HEK293 (cell line): ENCODE results near the gene MTCH1.

Source experiments
- CTCF ChIA-PET: fragments of 350-600 bp; formaldehyde crosslinking; extraction: SDS; loops from one replicate; lab custom pipeline; 2021; ENCODE audit warnings: antibody characterized with exemption; lab: Yijun Ruan, JAX
- POLR2A ChIA-PET: fragments of 300-600 bp; formaldehyde crosslinking; extraction: SDS; loops from one replicate; lab custom pipeline; 2020; ENCODE audit warnings: antibody characterized with exemption, inconsistent platforms; lab: Yijun Ruan, JAX
- H3K27ac ChIP-seq: fragments of 200-500 bp; sonication (Bioruptor generic); 2 replicates; pipeline ENCODE4 v1.5.1; 2014; ENCODE audit warnings: low read depth, low read length, control low read depth, inconsistent platforms; ENCODE audit errors: extremely low read depth
- H3K36me3 ChIP-seq, 2 experiments: fragments of 200-500 bp in 1 of 2; sonication (Bioruptor generic) in 1 of 2; 1 replicate in 1 of 2; 2 replicates in 1 of 2; pipeline ENCODE4 v1.5.1; 2014 to 2017; ENCODE audit warnings: inconsistent platforms in 2 of 2, low read length in 2 of 2; ENCODE audit not compliant: control insufficient read depth in 2 of 2, insufficient read depth in 1 of 2
- H3K4me1 ChIP-seq: fragments of 200-500 bp; sonication (Bioruptor generic); 2 replicates; pipeline ENCODE4 v1.5.1; 2014; ENCODE audit warnings: mild to moderate bottlenecking, low read length, inconsistent platforms; ENCODE audit not compliant: control insufficient read depth, insufficient read depth
- H3K4me3 ChIP-seq: 2 replicates; pipeline ENCODE4 v1.5.1; 2011; ENCODE audit warnings: low read depth, mild to moderate bottlenecking, control low read depth, low read length, moderate library complexity
- H3K9me3 ChIP-seq: fragments of 200-500 bp; sonication (Bioruptor generic); 2 replicates; pipeline ENCODE4 v1.5.1; 2014; ENCODE audit warnings: low read depth, low read length, inconsistent platforms; ENCODE audit not compliant: control insufficient read depth, insufficient read depth
- GLIS2 ChIP-seq: fragments of 450-650 bp; formaldehyde crosslinking; IDR thresholded peaks from 2 replicates; pipeline ENCODE4 v1.5.1; 2016; ENCODE audit warnings: missing biosample characterization, missing genetic modification characterization
- IKZF3 ChIP-seq: fragments of 450-650 bp; IDR thresholded peaks from 2 replicates; pipeline ENCODE4 v1.5.0; 2018; ENCODE audit warnings: missing biosample characterization, mild to moderate bottlenecking, missing genetic modification characterization, moderate library complexity
- KLF10 ChIP-seq: fragments of 450-650 bp; IDR thresholded peaks from 2 replicates; pipeline ENCODE4 v1.5.1; 2018; ENCODE audit warnings: missing biosample characterization, mild to moderate bottlenecking, missing genetic modification characterization
- KLF9 ChIP-seq: fragments of 450-650 bp; formaldehyde crosslinking; IDR thresholded peaks from 2 replicates; pipeline ENCODE4 v1.5.1; 2016; ENCODE audit warnings: missing biosample characterization, missing genetic modification characterization, low read depth
- MYNN ChIP-seq: fragments of 450-650 bp; formaldehyde crosslinking; IDR thresholded peaks from 2 replicates; pipeline ENCODE4 v1.5.1; 2016; ENCODE audit warnings: missing biosample characterization, missing genetic modification characterization, borderline replicate concordance
- OVOL3 ChIP-seq: fragments of 450-650 bp; formaldehyde crosslinking; IDR thresholded peaks from 2 replicates; pipeline ENCODE4 v1.5.1; 2016; ENCODE audit warnings: missing biosample characterization, missing genetic modification characterization
- REPIN1 ChIP-seq: fragments of 450-650 bp; formaldehyde crosslinking; IDR thresholded peaks from 2 replicates; pipeline ENCODE4 v1.5.1; 2017; ENCODE audit warnings: missing biosample characterization, missing genetic modification characterization, low read depth
- ZBTB20 ChIP-seq: fragments of 450-650 bp; formaldehyde crosslinking; IDR thresholded peaks from 2 replicates; pipeline ENCODE4 v1.5.1; 2016; ENCODE audit warnings: missing biosample characterization, missing genetic modification characterization
- ZBTB48 ChIP-seq: fragments of 450-650 bp; formaldehyde crosslinking; IDR thresholded peaks from 2 replicates; pipeline ENCODE4 v1.5.1; 2016; ENCODE audit warnings: missing biosample characterization, missing genetic modification characterization
- ZFP37 ChIP-seq: fragments of 450-650 bp; formaldehyde crosslinking; IDR thresholded peaks from 2 replicates; pipeline ENCODE4 v1.5.1; 2016; ENCODE audit warnings: missing biosample characterization, missing genetic modification characterization
- ZNF19 ChIP-seq: fragments of 450-650 bp; formaldehyde crosslinking; IDR thresholded peaks from 2 replicates; pipeline ENCODE4; 2016; ENCODE audit warnings: missing biosample characterization, missing genetic modification characterization, low read depth
- ZNF292 ChIP-seq: fragments of 450-650 bp; formaldehyde crosslinking; IDR thresholded peaks from 2 replicates; pipeline ENCODE4 v1.5.1; 2016; ENCODE audit warnings: low read depth, missing biosample characterization, missing genetic modification characterization, borderline replicate concordance
- ZNF341 ChIP-seq: fragments of 450-650 bp; formaldehyde crosslinking; IDR thresholded peaks from 2 replicates; pipeline ENCODE4; 2016; ENCODE audit warnings: low read depth, missing biosample characterization, missing genetic modification characterization
- ZNF391 ChIP-seq: fragments of 450-650 bp; formaldehyde crosslinking; IDR thresholded peaks from 2 replicates; pipeline ENCODE4 v1.5.1; 2016; ENCODE audit warnings: low read depth, missing biosample characterization, missing genetic modification characterization, borderline replicate concordance
- ZNF501 ChIP-seq: fragments of 450-650 bp; formaldehyde crosslinking; IDR thresholded peaks from 2 replicates; pipeline ENCODE4 v1.5.1; 2016; ENCODE audit warnings: missing biosample characterization, missing genetic modification characterization
- ZNF514 ChIP-seq: fragments of 450-650 bp; formaldehyde crosslinking; IDR thresholded peaks from 2 replicates; pipeline ENCODE4 v1.5.1; 2016; ENCODE audit warnings: missing biosample characterization, missing genetic modification characterization
- ZNF561 ChIP-seq: fragments of 450-650 bp; IDR thresholded peaks from 2 replicates; pipeline ENCODE4 v1.5.1; 2018; ENCODE audit warnings: missing biosample characterization, missing genetic modification characterization, borderline replicate concordance
- ZNF626 ChIP-seq: fragments of 450-650 bp; sonication (Bioruptor Pico); formaldehyde crosslinking; IDR thresholded peaks from 2 replicates; pipeline ENCODE4 v1.5.1; 2018; ENCODE audit warnings: missing biosample characterization, missing genetic modification characterization, inconsistent platforms
- ZNF660 ChIP-seq: fragments of 450-650 bp; IDR thresholded peaks from 2 replicates; pipeline ENCODE4 v1.5.1; 2018; ENCODE audit warnings: missing biosample characterization, mild to moderate bottlenecking, missing genetic modification characterization
- ZNF76 ChIP-seq: fragments of 450-650 bp; formaldehyde crosslinking; IDR thresholded peaks from 2 replicates; pipeline ENCODE4; 2016; ENCODE audit warnings: low read depth, missing biosample characterization, missing genetic modification characterization, borderline replicate concordance
- ZXDB ChIP-seq: fragments of 450-650 bp; formaldehyde crosslinking; IDR thresholded peaks from 2 replicates; pipeline ENCODE4 v1.5.1; 2016; ENCODE audit warnings: missing biosample characterization, missing genetic modification characterization
- TF ChIP-seq, protein P1 (sequence below): fragments of 450-650 bp; formaldehyde crosslinking; IDR thresholded peaks from 2 replicates; pipeline ENCODE4 v1.5.1; 2016; ENCODE audit warnings: missing biosample characterization, missing genetic modification characterization
- TF ChIP-seq, protein P2 (sequence below): fragments of 450-650 bp; formaldehyde crosslinking; IDR thresholded peaks from 2 replicates; pipeline ENCODE4 v1.5.1; 2017; ENCODE audit warnings: missing biosample characterization, missing genetic modification characterization
- TF ChIP-seq, protein P3 (sequence below): fragments of 450-650 bp; formaldehyde crosslinking; IDR thresholded peaks from 2 replicates; pipeline ENCODE4 v1.5.1; 2016; ENCODE audit warnings: missing biosample characterization, missing genetic modification characterization
- TF ChIP-seq, protein P4 (sequence below): fragments of 450-650 bp; formaldehyde crosslinking; IDR thresholded peaks from 2 replicates; pipeline ENCODE4 v1.5.1; 2016; ENCODE audit warnings: missing biosample characterization, missing genetic modification characterization

The MTCH1 gene, protein sequence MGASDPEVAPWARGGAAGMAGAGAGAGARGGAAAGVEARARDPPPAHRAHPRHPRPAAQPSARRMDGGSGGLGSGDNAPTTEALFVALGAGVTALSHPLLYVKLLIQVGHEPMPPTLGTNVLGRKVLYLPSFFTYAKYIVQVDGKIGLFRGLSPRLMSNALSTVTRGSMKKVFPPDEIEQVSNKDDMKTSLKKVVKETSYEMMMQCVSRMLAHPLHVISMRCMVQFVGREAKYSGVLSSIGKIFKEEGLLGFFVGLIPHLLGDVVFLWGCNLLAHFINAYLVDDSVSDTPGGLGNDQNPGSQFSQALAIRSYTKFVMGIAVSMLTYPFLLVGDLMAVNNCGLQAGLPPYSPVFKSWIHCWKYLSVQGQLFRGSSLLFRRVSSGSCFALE

DNA sequence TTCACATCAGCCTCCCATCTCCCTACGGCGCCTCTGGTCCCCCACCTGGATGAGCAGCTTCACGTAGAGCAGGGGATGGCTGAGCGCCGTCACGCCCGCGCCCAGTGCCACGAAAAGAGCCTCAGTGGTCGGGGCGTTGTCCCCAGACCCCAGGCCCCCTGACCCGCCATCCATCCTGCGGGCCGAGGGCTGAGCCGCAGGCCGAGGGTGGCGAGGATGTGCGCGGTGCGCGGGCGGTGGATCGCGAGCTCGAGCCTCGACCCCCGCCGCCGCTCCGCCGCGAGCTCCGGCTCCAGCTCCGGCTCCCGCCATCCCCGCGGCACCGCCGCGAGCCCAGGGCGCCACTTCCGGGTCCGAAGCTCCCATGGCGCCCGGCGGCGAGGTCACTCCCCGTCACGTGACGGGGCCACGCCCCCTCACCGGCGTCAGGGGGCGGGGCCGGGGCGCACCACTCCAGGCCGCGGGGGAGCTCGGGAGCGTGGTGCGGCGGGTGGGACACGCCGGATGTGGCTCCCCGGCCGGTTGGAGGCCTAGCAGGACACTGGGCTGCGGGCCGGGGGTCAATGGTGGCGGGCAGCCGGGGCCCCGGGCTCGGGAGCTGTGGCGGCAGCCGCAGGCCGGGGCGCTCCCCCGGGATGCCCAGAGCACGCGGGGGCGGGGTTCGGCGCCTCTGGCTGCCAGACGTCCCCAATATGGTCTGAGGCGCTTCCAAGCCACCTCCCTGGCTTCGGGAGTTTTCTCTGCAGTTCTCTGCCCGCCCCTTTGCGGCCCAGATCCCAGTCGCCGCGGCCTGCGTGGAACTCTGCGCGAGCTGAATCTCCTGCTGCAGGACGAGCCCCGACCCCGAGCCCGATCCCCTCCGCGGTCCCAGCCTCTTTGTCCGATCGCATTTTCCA lies at the start of gene MTCH1:
TSS of gene MTCH1 (minus strand) at position 389 of the 896 bp plus-strand sequence. CDS start at position 366, 23 bp downstream.
- ChIA-PET CTCF (interaction anchor here (0.6 to 5.1 kb wide), 5 partner anchors 33 to 225 kb away, joined by 3 to 41 read pairs (median 3); no protein-coding TSS in a partner anchor), POLR2A (interaction anchor here (0.5 to 1.8 kb wide), 34 partner anchors 10 to 406 kb away, joined by 3 to 20 read pairs (median 4); partner anchors contain the start of genes C6orf89, CDKN1A, PIM1 and PPIL1)
- Histone ChIP-seq H3K27ac (peak within 1 kb of the TSS; percentile 92), H3K4me1 (peaks cover 12% of the 10 kb centered on the region), H3K36me3 (peaks cover 0 to 13% of the 10 kb centered on the region in 2 experiments; a peak in 2 of 3 replicates), H3K4me3 (peak within 1 kb of the TSS; percentile 77), H3K9me3 (no peaks in the 10 kb centered on the region)
- TF ChIP-seq, protein P1, sequence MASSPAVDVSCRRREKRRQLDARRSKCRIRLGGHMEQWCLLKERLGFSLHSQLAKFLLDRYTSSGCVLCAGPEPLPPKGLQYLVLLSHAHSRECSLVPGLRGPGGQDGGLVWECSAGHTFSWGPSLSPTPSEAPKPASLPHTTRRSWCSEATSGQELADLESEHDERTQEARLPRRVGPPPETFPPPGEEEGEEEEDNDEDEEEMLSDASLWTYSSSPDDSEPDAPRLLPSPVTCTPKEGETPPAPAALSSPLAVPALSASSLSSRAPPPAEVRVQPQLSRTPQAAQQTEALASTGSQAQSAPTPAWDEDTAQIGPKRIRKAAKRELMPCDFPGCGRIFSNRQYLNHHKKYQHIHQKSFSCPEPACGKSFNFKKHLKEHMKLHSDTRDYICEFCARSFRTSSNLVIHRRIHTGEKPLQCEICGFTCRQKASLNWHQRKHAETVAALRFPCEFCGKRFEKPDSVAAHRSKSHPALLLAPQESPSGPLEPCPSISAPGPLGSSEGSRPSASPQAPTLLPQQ (tag by site-specific recombination) = peak; percentile 46; the same call in 1 of the 2 replicates
- peak; percentile 52; the same call in 1 of the 2 replicates for TF ChIP-seq IKZF3 (tag by site-specific recombination)
- TF ChIP-seq, protein P2, sequence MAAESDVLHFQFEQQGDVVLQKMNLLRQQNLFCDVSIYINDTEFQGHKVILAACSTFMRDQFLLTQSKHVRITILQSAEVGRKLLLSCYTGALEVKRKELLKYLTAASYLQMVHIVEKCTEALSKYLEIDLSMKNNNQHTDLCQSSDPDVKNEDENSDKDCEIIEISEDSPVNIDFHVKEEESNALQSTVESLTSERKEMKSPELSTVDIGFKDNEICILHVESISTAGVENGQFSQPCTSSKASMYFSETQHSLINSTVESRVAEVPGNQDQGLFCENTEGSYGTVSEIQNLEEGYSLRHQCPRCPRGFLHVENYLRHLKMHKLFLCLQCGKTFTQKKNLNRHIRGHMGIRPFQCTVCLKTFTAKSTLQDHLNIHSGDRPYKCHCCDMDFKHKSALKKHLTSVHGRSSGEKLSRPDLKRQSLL (tag by site-specific recombination) = peak; percentile 92
- peak; percentile 69; the same call in 1 of the 2 replicates for TF ChIP-seq ZBTB20 (tag by site-specific recombination)
- no peak for TF ChIP-seq MYNN (tag by site-specific recombination)
- TF ChIP-seq OVOL3 (tag by site-specific recombination) = no peak
- 0 out of 2 replicates have a peak, but pooled peaks have one; percentile 33 for TF ChIP-seq ZNF501
- peak; percentile 88 for TF ChIP-seq ZNF76
- TF ChIP-seq, protein P3, sequence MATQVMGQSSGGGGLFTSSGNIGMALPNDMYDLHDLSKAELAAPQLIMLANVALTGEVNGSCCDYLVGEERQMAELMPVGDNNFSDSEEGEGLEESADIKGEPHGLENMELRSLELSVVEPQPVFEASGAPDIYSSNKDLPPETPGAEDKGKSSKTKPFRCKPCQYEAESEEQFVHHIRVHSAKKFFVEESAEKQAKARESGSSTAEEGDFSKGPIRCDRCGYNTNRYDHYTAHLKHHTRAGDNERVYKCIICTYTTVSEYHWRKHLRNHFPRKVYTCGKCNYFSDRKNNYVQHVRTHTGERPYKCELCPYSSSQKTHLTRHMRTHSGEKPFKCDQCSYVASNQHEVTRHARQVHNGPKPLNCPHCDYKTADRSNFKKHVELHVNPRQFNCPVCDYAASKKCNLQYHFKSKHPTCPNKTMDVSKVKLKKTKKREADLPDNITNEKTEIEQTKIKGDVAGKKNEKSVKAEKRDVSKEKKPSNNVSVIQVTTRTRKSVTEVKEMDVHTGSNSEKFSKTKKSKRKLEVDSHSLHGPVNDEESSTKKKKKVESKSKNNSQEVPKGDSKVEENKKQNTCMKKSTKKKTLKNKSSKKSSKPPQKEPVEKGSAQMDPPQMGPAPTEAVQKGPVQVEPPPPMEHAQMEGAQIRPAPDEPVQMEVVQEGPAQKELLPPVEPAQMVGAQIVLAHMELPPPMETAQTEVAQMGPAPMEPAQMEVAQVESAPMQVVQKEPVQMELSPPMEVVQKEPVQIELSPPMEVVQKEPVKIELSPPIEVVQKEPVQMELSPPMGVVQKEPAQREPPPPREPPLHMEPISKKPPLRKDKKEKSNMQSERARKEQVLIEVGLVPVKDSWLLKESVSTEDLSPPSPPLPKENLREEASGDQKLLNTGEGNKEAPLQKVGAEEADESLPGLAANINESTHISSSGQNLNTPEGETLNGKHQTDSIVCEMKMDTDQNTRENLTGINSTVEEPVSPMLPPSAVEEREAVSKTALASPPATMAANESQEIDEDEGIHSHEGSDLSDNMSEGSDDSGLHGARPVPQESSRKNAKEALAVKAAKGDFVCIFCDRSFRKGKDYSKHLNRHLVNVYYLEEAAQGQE (tag by site-specific recombination) = no peak
- peak; percentile 83 for TF ChIP-seq GLIS2 (tag by site-specific recombination)
- TF ChIP-seq ZNF292 = no peak
- TF ChIP-seq ZNF561 (tag by site-specific recombination) = peak; percentile 82
- TF ChIP-seq ZNF626 (tag by site-specific recombination) = no peak
- TF ChIP-seq, protein P4, sequence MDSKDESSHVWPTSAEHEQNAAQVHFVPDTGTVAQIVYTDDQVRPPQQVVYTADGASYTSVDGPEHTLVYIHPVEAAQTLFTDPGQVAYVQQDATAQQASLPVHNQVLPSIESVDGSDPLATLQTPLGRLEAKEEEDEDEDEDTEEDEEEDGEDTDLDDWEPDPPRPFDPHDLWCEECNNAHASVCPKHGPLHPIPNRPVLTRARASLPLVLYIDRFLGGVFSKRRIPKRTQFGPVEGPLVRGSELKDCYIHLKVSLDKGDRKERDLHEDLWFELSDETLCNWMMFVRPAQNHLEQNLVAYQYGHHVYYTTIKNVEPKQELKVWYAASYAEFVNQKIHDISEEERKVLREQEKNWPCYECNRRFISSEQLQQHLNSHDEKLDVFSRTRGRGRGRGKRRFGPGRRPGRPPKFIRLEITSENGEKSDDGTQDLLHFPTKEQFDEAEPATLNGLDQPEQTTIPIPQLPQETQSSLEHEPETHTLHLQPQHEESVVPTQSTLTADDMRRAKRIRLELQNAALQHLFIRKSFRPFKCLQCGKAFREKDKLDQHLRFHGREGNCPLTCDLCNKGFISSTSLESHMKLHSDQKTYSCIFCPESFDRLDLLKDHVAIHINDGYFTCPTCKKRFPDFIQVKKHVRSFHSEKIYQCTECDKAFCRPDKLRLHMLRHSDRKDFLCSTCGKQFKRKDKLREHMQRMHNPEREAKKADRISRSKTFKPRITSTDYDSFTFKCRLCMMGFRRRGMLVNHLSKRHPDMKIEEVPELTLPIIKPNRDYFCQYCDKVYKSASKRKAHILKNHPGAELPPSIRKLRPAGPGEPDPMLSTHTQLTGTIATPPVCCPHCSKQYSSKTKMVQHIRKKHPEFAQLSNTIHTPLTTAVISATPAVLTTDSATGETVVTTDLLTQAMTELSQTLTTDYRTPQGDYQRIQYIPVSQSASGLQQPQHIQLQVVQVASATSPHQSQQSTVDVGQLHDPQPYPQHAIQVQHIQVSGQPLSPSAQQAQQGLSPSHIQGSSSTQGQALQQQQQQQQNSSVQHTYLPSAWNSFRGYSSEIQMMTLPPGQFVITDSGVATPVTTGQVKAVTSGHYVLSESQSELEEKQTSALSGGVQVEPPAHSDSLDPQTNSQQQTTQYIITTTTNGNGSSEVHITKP (tag by site-specific recombination) = peak; percentile 97
- TF ChIP-seq ZNF19 = no peak
- TF ChIP-seq REPIN1 = no peak
- TF ChIP-seq ZNF660 (tag by site-specific recombination) = peak; percentile 83; the same call in 1 of the 2 replicates
- peak; percentile 99 for TF ChIP-seq ZNF341
- peak; percentile 98 for TF ChIP-seq KLF10
- no peak for TF ChIP-seq ZNF391 (tag by site-specific recombination)
- peak; percentile 53; the same call in 1 of the 2 replicates for TF ChIP-seq ZXDB (tag by site-specific recombination)
- TF ChIP-seq ZFP37 (tag by site-specific recombination) = no peak
- no peak for TF ChIP-seq ZNF514
- TF ChIP-seq KLF9 (tag by site-specific recombination) = peak; percentile 97
- TF ChIP-seq ZBTB48 (tag by site-specific recombination) = 0 out of 2 replicates have a peak, but pooled peaks have one; percentile 27
